KOPT-K1 (cell line): ENCODE measurements around the gene KRT33A.
"Not testable (repeated sequence)": the region's sequence is repeated elsewhere in the genome, so short reads cannot be mapped to it uniquely, and the experiment has no call there.

Source experiments
- H3K27ac ChIP-seq: fragments of 200-600 bp; sonication (generic); 2 replicates; pipeline ENCODE4 v1.5.1; 2016; ENCODE audit warnings: antibody characterized with exemption, mild to moderate bottlenecking, low read depth, low read length; ENCODE audit not compliant: poor library complexity, severe bottlenecking
- H3K36me3 ChIP-seq: fragments of 200-600 bp; sonication (generic); 2 replicates; pipeline ENCODE4 v1.5.1; 2017; ENCODE audit warnings: antibody characterized with exemption, mild to moderate bottlenecking, low read length, moderate library complexity; ENCODE audit not compliant: insufficient read depth
- H3K9me3 ChIP-seq: fragments of 200-600 bp; sonication (generic); 2 replicates; pipeline ENCODE4 v1.5.1; 2017; ENCODE audit warnings: antibody characterized with exemption, low read length, mild to moderate bottlenecking; ENCODE audit not compliant: insufficient read depth, poor library complexity, severe bottlenecking

Gene KRT33A

DNA sequence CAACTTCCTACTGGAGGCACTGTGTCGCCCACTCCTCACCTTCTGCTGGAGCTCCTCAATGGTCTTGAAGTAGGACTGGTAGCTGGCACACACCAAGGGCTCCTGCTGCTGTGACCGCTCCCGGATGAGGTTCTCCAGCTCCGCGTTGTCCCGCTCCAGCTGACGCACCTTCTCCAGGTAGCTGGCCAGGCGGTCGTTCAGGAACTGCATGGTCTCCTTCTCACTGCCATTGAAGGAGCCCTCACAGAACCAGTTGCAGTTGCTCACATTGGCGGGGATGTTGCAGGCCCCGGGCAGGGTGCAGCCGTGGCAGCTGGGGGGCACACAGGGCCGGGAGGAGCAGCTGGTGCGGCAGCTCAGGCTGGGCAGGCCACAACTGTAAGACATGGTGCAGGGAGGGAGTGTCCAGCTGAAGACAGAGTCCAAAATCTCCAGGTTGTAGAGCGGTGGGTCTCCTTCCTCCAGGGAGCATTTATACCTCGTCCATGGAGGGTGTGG is at the start of gene KRT33A:
Gene KRT33A (minus strand): TSS at position 448 of the 498 bp plus-strand sequence. CDS start 61 bp downstream, at position 387.
- H3K27ac ChIP-seq, H3K36me3 ChIP-seq, H3K9me3 ChIP-seq: not testable (repeated sequence)

- Histone ChIP-seq H3K9me3 (no peaks in the 10 kb centered on the region), H3K36me3 (no peaks in the 10 kb centered on the region), H3K27ac (no peak within 1 kb of the TSS)
Measured at GRCh38 chr17:41396996-41397660, 46.5 kb upstream of the KRT33A start, which contains the start of gene KRT31. TSS of gene KRT31 (minus strand) at chr17:41397608. CDS start at chr17:41397539, 69 bp downstream.

DNA sequence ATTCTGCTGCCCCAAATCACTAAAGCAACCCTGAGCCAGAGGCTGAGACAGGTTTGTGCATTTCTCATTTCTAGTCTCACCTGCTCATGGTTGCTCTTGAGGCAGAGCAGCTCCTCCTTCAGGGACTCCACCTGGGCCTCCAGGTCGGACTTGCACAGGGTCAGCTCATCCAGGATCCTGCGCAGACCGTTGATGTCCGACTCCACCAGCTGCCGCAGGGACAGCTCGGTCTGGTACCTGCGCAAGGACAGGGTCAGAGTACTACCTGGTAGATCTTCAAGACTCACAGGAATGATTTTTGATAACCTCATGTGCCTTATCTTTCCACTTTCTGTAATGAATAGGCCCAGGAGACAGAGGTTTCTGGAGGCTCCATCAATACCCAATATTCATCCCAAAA is 45.7 kb upstream of the KRT33A start:
- H3K27ac ChIP-seq = no peak overlapping the region
- H3K9me3 ChIP-seq = no peaks in the 10 kb centered on the region
- no peaks in the 10 kb centered on the region for H3K36me3 ChIP-seq

GRCh38 chr17:41395611-41396010 is 45.0 kb upstream of the KRT33A start:
- Histone ChIP-seq H3K9me3 (no peaks in the 10 kb centered on the region), H3K27ac (no peak overlapping the region), H3K36me3 (no peaks in the 10 kb centered on the region)

- H3K9me3 ChIP-seq, H3K36me3 ChIP-seq, H3K27ac ChIP-seq: not testable (repeated sequence)
Measured at GRCh38 chr17:41395044-41395443, 44.4 kb upstream of the KRT33A start.

- no peaks in the 10 kb centered on the region for H3K9me3 ChIP-seq
- H3K27ac ChIP-seq = no peak overlapping the region
- no peaks in the 10 kb centered on the region for H3K36me3 ChIP-seq
Measured at GRCh38 chr17:41394254-41394996, 43.8 kb upstream of the KRT33A start.

DNA sequence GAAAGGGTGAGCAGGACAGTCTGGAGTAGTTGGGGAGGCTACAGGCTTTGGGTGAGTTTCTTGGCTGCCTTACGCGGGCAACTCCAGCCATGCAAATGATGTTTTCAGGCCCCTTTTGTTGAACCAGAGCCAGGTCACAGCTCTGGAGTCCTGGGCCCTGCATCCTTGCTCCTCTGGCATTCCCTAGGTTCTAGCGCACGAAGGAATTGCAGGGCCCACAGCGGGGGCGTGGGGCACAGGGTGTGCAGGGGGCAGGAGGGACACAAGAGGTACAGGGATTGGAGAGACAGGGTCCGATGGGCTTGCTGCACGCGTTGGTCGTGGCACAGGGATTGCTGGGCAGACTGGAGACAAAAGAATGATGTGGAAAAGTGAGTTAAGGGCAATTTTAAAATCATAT is 43.2 kb upstream of the KRT33A start:
- H3K36me3 ChIP-seq = no peaks in the 10 kb centered on the region

DNA sequence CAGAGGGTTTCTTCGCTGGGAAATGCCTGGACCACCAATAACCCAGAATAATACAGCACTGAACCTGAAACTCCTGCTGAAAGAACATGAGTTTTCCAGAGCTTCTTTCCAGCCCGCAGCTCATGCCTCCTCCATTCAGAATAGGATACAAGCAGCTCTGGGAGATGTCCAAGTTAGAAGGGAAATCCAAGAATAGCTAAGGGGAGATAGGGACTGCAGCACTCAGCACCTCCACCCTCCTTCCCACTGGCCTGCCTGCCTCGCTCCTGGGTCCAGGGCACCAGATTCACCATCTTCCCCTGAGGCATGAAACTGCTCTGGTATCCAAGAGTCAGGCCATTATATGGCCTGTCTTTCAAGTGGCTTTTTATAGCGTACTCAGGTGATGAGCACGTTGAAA is 42.7 kb upstream of the KRT33A start:
- Histone ChIP-seq H3K27ac (no peak overlapping the region), H3K36me3 (no peaks in the 10 kb centered on the region), H3K9me3 (no peaks in the 10 kb centered on the region)

More for the DNA sequence above, 43.2 kb upstream of the KRT33A start:
- H3K9me3 ChIP-seq = no peaks in the 10 kb centered on the region
- no peak overlapping the region for H3K27ac ChIP-seq

GRCh38 chr17:41392278-41392677 is 41.6 kb upstream of the KRT33A start:
- Histone ChIP-seq H3K9me3 (peaks cover 5% of the 10 kb centered on the region), H3K27ac (no peak overlapping the region)

GRCh38 chr17:41391535-41391934 is 40.9 kb upstream of the KRT33A start:
- no peak overlapping the region for H3K27ac ChIP-seq
- no peaks in the 10 kb centered on the region for H3K36me3 ChIP-seq
- H3K9me3 ChIP-seq = peaks cover 10% of the 10 kb centered on the region

More at GRCh38 chr17:41392278-41392677, 41.6 kb upstream of the KRT33A start:
- H3K36me3 ChIP-seq = no peaks in the 10 kb centered on the region

GRCh38 chr17:41390411-41390938 is 39.8 kb upstream of the KRT33A start:
- no peaks in the 10 kb centered on the region for H3K36me3 ChIP-seq
- H3K27ac ChIP-seq = no peak overlapping the region
- peaks cover 14% of the 10 kb centered on the region for H3K9me3 ChIP-seq

GRCh38 chr17:41387670-41388069 is 37.0 kb upstream of the KRT33A start:
- Histone ChIP-seq H3K9me3 (peaks cover 14% of the 10 kb centered on the region), H3K36me3 (no peaks in the 10 kb centered on the region)

GRCh38 chr17:41386227-41386626 is 35.6 kb upstream of the KRT33A start:
- no peak overlapping the region for H3K27ac ChIP-seq

More at GRCh38 chr17:41387670-41388069, 37.0 kb upstream of the KRT33A start:
- H3K27ac ChIP-seq = no peak overlapping the region

GRCh38 chr17:41383690-41384089 is 33.1 kb upstream of the KRT33A start:
- Histone ChIP-seq H3K27ac (no peak overlapping the region), H3K36me3 (no peaks in the 10 kb centered on the region), H3K9me3 (peaks cover 14% of the 10 kb centered on the region)

More at GRCh38 chr17:41386227-41386626, 35.6 kb upstream of the KRT33A start:
- Histone ChIP-seq H3K36me3 (no peaks in the 10 kb centered on the region), H3K9me3 (peaks cover 14% of the 10 kb centered on the region)

GRCh38 chr17:41382394-41382793 is 31.8 kb upstream of the KRT33A start:
- Histone ChIP-seq H3K9me3 (peaks cover 11% of the 10 kb centered on the region), H3K27ac (no peak overlapping the region), H3K36me3 (no peaks in the 10 kb centered on the region)
